HG03025 (cell line): Measurements from ENCODE around the gene CRYAB.
"Not testable (repeated sequence)": the region's sequence is repeated elsewhere in the genome, so short reads cannot be mapped to it uniquely, and the experiment has no call there.

Source experiments
- ATAC-seq: cut with Tn5 transposase; IDR thresholded peaks from one replicate; pipeline ENCODE4 v1.9.1; 2021; ENCODE audit warnings: mild to moderate bottlenecking, moderate library complexity; ENCODE audit not compliant: unreplicated experiment, low FRiP score

CRYAB gene

DNA sequence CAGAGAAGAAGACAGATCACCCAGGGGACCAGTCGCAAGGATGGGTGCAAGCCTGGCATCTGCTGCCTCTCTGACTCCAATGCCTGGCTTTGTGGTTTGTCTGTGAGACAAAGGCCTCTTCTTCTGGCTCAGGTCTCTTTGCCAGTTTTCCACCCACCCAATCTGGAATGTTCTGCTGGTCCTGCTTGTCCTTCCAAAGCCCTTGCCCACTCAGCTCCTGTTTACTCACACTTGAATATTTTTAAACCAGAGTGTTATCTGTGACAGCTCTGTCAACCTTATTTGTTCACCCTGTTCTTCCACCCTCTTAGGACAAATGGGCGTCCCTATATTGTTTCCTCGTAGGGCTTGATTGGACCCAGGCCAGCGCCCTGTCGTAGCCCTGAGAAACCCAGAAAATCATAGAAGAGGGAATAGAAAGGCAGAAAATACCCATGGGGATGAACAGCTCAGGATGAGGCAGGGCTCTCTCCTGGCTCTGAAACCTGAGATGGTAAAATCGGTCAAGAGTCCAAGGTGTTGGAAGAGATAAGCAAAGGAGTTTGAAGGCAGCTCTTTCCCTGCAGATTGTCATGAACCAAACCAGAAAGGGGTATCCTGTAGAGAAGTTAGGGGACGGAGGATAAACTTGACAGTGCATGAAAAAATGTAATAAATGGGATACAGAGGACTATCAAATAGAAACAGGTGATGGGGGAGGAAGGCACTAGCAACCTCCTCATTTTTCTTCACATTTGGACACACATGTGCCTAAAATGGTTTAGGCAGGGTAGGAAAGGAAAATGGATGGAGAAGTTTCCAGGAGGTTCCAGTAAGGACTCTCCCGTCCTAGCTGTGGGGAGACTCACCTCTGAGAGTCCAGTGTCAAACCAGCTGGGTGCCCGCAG lies 651 bp downstream of the CRYAB start:
- ATAC-seq: no peak

DNA sequence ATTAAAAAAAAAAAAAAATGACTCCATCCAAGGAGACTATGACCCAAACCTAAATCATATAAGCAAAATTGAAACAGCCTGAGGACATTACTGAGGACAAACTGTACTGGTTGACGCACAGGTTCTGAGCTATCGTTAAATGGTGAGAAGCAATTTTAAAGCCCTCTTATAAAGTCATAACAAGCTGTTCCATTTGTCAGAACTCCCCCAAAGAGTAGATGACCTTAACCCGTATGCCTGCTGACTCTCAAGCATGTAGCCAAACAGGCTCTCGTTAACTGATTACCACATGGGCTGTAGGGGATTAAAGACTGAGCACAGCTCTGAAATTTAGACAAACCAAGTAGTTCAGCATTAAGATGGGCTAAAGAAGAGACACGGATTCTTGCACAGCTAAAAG lies 2.2 kb downstream of the CRYAB start:
- ATAC-seq: no peak

DNA sequence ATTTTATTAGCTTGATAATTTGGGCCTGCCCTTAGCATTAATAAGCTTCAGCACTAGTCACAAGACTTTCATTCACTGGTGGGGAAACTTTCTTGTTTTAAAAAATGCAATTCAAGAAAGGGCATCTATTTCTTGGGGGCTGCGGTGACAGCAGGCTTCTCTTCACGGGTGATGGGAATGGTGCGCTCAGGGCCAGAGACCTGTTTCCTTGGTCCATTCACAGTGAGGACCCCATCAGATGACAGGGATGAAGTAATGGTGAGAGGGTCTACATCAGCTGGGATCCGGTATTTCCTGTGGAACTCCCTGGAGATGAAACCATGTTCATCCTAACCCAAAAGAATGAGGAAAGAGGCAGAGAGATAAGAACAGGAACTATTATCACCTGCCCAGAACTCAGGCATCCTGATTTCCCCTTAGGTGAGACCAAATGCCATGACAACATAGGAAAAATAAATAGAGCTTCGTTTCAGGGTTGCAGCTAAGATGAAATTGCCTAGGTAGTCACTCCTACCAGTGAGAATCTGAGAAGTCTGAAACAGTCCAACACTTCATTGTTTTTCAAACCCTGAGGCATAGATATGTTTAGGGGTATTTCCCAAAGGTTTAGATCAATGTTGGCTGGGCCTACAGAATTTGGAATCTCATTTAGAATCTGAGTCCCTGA lies 2.8 kb downstream of the CRYAB start:
- ATAC-seq: no peak

DNA sequence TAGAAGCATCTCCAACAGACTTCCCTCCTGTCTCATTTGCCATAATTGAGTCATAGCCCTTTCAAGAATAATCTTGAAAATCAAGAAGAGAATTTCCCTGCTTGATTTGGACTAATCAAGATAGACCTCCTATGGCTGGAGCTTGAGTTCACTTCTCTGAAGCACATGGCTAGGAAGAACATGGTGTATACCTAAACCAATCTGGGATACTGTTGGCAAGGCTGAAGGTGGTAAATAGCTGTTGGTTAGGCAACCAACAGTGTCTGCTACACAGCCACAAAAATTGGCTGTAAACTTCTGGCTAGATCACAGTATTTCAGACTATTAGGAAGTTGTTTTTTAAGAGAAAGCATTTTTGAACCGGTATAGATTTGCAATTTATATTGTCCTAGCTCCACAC lies 4.9 kb downstream of the CRYAB start:
- ATAC-seq: no peak

DNA sequence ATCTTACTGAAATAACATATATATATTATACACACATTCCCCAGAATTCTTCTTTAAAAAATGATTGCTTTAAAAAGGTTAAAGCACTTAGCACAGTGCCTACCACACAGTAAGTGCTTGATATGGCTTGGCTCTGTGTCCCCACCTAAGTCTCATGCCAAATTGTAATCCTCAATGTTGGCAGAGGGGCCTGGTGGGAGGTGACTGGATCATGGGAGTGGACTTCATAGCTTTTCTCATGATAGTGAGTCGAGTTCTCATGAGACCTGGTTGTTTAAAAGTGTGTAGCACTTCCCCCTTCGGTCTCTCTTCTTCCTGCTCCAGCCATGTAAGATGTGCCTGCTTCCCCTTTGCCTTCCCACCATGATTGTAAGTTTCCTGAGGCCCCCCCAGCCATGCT lies 6.2 kb downstream of the CRYAB start:
- no peak for ATAC-seq

DNA sequence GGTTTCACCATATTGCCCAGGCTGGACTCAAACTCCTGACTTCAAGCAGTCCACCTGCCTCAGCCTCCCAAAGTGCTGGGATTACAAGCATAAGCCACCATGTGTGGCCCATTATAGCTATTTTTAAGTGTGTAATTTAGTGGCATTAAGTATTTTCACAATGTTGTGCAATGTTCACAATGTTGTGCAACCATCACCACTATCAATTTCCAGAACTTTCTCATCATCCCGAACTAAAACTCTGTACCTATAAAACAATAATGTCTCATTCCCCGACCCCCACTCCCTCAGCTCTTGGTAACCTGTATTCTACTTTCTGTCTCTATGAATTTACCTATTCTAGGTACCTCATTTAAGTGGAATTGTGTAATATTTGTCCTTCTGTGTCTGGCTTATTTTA lies 24.7 kb downstream of the CRYAB start:
- no peak for ATAC-seq

DNA sequence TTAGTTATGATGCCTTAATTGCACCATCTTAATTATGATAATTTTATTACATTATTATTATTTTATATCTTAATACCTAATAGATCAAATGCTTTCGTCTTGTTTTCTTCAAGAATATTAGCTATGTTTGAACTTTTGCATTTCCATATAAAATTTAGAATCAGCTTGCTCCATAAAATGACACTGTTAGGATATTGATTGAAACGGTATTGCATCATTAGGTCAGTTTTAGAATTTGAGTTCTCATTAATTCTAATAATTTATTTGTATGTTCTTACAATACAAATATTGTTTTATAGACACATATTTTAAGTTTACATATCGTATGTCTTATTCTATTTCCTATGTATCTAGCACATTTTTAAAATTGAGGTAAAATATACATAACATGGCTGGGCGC lies 25.5 kb downstream of the CRYAB start:
- ATAC-seq: no peak

DNA sequence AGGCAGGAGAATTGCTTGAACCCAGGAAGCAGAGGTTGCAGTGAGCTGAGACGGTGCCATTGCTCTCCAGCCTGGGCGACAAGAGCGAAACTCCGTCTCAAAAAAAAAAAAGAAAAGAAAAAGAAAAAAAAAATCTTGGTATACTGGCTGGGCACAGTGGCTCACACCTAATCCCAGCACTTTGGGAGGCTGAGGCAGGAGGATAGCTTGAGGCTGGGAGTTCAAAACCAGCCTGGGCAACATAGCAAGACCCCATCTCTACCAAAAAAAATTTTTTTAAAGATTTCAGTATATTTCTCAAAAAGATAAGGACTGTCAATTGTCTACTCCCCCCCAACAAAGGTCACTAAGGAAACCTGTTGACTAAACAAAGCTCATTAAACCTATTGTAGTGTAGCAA lies 26.5 kb downstream of the CRYAB start:
- ATAC-seq: not testable (repeated sequence)

DNA sequence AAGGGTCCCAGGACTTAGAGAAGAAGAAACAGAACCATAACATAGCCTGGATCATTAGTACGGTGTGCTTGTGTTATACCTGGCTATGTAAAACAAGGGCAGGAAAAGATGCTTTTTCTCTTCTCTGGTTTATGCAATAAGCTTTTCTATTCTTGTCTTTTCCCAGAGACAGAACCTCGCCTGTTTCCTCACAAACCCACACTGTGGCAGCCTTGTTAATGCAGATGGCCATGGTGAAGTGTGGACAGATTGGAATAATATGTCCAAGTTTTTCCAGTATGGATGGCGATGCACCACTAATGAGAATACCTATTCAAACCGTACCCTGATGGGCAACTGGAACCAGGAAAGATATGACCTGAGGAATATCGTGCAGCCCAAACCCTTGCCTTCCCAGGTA lies 29.4 kb downstream of the CRYAB start:
- no peak for ATAC-seq

DNA sequence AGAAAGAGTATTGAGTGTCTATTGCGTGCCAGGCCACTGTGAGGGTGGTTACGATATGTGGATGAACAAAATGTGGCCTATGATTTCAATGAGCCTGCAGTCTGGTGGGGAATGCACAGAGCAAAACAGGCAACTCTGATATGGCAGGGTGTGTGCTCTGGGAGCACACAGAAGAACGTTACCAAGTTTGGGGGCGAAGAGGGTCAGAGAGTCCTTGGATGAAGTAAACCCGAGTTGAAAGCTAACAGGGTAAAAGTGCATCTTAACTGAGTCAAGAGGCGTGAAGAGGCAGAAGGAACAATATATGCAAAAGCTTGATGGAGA lies 32.0 kb downstream of the CRYAB start:
- no peak for ATAC-seq

DNA sequence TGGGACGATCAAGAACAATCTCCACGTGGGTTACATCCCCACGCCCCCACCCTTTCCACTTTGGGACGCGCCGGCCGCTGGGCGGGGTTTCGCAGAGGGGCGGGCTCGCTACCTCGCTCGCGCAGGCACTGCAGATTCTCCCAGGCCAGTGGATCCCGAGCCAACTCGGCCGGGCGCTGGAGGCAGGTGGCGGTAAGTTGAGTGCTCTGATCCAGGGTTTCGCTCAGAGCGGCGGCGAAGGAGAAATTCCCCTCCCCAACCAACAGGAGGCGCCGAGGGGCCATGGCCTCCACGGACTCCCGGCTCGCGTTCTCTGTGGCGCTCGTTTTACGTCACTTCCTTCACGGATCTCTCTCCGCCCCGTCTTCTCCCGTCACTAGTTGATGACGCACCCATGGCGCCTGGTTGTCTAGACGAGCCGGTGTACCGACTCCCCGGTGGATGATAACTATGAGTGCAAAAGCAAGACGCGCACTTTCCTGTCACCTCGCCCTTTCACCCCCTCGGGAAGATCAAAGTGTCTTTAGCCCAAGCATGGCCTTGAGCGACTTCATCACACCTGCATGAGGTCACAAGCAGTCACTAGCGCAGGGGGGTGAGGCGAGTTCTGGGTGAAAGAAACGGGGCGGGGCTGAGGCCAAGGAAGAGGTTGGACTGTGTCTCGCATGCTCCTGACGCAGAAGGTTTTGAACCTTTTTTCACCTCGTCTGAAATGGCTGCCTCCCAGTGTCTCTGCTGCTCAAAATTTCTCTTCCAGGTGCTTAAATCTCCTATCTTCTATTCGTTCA lies 32.5 kb downstream of the CRYAB start, which contains the start of the genes CFAP68 and FDXACB1:
CFAP68 (plus strand) TSS at position 693 of the 788 bp plus-strand sequence; CDS start at position 713, 20 bp downstream.
FDXACB1 (minus strand) TSS at position 317 of the 788 bp plus-strand sequence; CDS start at position 284, 33 bp downstream.
- peak; percentile 94 for ATAC-seq

DNA sequence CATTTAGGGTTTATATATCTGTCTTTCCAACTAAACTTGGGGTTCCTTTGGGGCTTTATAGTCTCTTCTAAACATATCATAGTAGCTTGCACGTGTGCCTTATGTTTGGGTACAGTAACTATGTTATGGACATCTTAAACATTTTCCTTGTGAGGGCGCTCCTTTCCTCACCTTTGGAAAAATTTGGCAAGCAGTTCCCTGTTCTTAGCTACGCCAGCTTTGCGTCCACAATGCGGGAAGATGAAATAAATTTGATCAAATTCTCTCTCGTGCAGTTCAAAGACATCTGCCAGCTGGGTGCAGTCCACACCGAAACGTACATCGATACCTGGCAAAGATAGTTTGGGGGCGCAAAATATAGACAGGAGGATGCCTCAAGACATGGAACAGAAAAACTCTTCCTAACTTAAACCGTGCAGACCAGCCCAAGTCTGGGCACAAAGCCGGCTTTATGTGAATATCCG lies 33.2 kb downstream of the CRYAB start:
- peak; percentile 7 for ATAC-seq

DNA sequence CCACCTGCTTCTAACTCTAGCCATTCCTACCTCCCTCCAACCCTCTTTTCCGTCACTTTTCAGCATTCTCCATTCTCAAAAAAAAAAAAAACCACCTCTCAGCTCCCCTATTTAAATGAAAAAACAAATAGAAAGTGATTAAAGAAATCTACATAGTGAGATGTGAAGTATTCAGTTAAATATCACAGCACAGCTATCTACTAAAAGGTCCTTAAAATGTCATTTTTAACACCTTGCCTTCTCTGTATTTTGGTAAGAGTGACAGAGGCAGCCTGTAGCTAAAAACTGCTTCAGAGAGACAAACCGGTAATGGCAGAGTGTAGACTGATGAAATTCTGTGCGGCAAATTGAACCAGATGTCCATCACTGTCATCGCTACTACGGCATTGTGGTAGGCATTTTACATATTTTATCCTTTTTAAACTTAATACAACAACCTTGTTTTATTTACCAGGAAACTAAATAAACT lies 39.8 kb downstream of the CRYAB start:
- ATAC-seq: no peak

DNA sequence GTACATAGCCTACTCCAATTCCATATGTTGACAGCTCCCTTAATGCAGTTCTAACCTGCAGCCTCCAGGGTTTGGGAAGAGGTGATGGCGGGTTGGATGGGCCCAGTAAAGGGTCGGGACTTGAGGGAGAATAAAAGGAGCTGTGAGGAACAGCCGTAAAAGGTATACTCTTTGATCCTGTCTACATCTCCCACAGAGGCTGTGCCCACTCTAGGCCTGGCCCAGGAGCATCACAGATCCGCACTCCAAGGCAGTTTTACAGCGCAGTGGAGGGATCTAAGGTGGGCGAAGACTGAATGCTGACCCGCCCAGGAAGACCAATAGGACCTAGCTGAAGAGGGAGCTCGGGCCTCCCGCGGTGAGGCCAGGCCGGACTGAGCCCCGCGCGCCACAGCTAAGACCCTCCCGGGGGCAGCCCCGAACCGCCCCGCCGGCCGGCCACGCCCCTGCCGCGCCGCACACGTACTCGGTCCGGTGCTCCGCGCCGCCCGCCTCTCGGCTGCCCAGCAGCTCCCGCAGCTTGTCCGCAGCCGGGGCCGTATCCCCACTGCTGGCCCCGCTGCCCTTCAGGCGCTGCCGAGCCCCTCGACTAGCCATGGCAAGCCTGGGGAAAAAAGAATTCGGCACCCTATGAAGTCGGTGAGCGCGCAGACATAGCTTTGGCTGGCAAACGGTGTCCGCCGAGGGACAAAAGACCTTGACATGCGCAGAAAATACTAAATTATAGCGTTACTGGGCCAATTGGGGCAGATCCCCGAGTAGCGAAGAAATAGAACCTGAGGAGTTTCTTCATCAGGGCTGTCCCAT lies 40.5 kb downstream of the CRYAB start, which contains the start of gene ALG9:
ALG9 (minus strand) TSS at position 696 of the 807 bp plus-strand sequence; CDS start at position 597, 99 bp downstream.
- ATAC-seq: peak; percentile 89

DNA sequence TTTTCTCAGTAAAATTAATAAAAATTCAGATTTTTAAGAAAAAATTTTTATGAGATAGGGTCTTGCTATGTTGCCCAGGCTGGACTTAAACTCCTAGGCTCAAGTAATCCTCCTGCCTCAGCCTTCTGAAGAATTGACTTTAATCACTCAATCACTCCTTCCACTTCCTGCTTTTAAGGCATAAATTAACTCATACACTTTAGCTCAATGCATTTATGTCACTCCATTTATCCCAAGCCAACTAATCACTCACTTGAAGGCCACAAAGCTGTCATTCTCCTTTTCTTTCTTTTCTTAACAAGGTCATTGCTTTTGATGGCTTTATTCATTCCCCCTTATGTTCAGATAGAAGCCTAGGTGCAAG lies 41.1 kb downstream of the CRYAB start:
- ATAC-seq: peak; percentile 15

DNA sequence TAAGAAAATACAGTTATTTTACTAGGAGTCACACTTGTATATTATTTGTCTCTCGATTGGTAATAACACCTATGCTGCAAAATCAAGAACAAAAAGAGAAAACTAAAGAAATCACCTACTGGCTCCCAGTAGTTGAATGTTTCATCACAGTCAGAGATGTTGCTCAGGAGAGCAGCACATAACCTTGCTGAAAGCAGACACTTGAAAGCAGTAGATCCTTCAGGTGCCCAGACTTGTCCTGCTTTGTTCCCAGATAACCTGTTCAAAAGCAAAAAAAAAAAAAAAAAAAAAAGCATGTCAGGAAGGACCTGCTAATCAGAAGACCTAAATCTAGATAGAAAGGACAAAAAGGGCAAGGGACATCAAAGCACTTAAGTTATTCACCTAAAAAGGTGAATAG lies 41.5 kb downstream of the CRYAB start:
- ATAC-seq: no peak

DNA sequence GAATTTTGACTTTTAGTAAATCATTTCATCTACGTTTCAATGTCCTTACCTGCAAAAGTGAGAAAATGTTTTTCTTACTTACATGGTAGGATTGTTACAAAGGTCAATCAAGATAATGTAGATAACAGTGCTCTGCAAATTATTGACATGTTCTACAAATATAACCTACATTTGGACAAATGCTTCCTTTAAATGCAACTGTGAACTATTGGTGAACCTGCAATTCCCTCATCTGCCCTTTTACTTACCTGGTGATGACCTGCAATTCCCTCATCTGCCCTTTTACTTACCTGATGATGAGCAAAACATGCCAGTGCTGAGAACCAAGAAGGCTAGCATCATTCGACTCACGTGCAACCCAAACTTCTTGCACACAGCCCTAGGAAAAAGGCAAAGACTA lies 51.3 kb downstream of the CRYAB start:
- no peak for ATAC-seq
